ENCODE data around the gene ZNF441.

Gene ZNF441

GRCh38 chr19:11780431-11781020, 13.7 kb downstream of the ZNF441 start:
- Histone ChIP-seq H3K4me3 (ENCODE audit: low read depth, low read length) (no peak overlapping the region), H3K27ac (ENCODE audit: extremely low read depth, low read depth, low read length) (no peak overlapping the region), H3K36me3 (ENCODE audit: control insufficient read depth in 2 of 2, insufficient read depth in 1 of 2, low read length in 2 of 2) (peaks cover 0 to 44% of the 10 kb centered on the region in 2 experiments; a peak in 1 of 3 replicates), H3K9me3 (ENCODE audit: control insufficient read depth, insufficient read depth, low read depth, low read length) (no peaks in the 10 kb centered on the region), H3K4me1 (ENCODE audit: control insufficient read depth, insufficient read depth, low read length) (no peaks in the 10 kb centered on the region)
- POLR2A ChIA-PET, result no interaction called here
- CTCF ChIA-PET, result no interaction called here
- no peak for TF ChIP-seq GLI4 (tag by site-specific recombination; IDR thresholded peaks at IDR 0.05)
- no peak for TF ChIP-seq REPIN1 (tag by site-specific recombination; IDR thresholded peaks at IDR 0.05; ENCODE audit: low read depth)
- no peak for TF ChIP-seq ZNF18 (tag by site-specific recombination; IDR thresholded peaks at IDR 0.05)
- no peak for TF ChIP-seq ZNF274 (IDR thresholded peaks at IDR 0.05; ENCODE audit: low read length)
- TF ChIP-seq ZNF274 (tag by site-specific recombination; IDR thresholded peaks at IDR 0.05; ENCODE audit: borderline replicate concordance), result peak; percentile 89; the same call in 1 of the 2 replicates

- TF ChIP-seq ZNF302 (tag by site-specific recombination; IDR thresholded peaks at IDR 0.05; ENCODE audit: low read depth) (no peak), SETDB1 (IDR thresholded peaks at IDR 0.05; ENCODE audit: insufficient read length, low read length) (peak; percentile 98), ZNF626 (tag by site-specific recombination; IDR thresholded peaks at IDR 0.05) (0 out of 2 replicates have a peak, but pooled peaks have one; percentile 8), KLF8 (tag by site-specific recombination; IDR thresholded peaks at IDR 0.05) (no peak), ZNF274 (IDR thresholded peaks at IDR 0.05; ENCODE audit: low read length) (no peak), ZNF274 (tag by site-specific recombination; IDR thresholded peaks at IDR 0.05; ENCODE audit: borderline replicate concordance) (peak; percentile 84)
- TF ChIP-seq, protein P1, sequence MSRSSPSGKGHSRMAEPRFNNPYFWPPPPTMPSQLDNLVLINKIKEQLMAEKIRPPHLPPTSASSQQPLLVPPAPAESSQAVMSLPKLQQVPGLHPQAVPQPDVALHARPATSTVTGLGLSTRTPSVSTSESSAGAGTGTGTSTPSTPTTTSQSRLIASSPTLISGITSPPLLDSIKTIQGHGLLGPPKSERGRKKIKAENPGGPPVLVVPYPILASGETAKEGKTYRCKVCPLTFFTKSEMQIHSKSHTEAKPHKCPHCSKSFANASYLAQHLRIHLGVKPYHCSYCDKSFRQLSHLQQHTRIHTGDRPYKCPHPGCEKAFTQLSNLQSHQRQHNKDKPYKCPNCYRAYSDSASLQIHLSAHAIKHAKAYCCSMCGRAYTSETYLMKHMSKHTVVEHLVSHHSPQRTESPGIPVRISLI (tag by site-specific recombination; IDR thresholded peaks at IDR 0.05), result no peak
- H3K4me3 ChIP-seq (ENCODE audit: low read depth, low read length), result no peak overlapping the region
- H3K9me3 ChIP-seq (ENCODE audit: control insufficient read depth, insufficient read depth, low read depth, low read length), result no peaks in the 10 kb centered on the region
- H3K27ac ChIP-seq (ENCODE audit: extremely low read depth, low read depth, low read length), result no peak overlapping the region
- ChIA-PET CTCF (interaction anchor here (1.2 kb wide), 1 partner anchor 15 kb away, joined by 3 read pairs; no protein-coding TSS in a partner anchor), POLR2A (no interaction called here)
- H3K36me3 ChIP-seq (ENCODE audit: control insufficient read depth in 2 of 2, insufficient read depth in 1 of 2, low read length in 2 of 2), result peaks cover 0 to 44% of the 10 kb centered on the region in 2 experiments; a peak in 1 of 3 replicates
- no peaks in the 10 kb centered on the region for H3K4me1 ChIP-seq (ENCODE audit: control insufficient read depth, insufficient read depth, low read length)
Measured at GRCh38 chr19:11781295-11782057, 14.7 kb downstream of the ZNF441 start.

DNA sequence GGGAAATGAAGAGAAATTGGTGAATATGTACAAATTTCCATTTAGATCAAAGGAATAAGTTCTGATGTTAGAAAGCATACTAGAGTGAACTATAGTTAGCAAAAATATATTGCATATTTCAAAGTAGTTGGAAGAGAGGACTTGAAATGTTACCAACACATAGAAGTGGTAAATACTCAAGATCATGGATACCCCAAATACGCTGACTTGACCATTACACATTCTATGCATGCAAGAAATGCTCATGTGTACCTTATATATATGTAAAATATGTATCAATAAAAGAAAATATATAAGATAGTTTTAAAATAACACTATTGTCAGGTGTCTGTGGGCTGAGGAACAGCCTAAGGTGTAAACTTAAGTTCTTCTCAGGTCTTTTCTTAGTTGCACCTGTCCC, 17.0 kb downstream of the ZNF441 start:
- CTCF ChIA-PET, result no interaction called here

More for the DNA sequence above, 17.0 kb downstream of the ZNF441 start:
- POLR2A ChIA-PET, result no interaction called here
- TF ChIP-seq TSHZ1 (tag by site-specific recombination; IDR thresholded peaks at IDR 0.05; ENCODE audit: borderline replicate concordance) (no peak), ZNF785 (tag by site-specific recombination; IDR thresholded peaks at IDR 0.05) (no peak), GFI1B (tag by site-specific recombination; IDR thresholded peaks at IDR 0.05) (no peak), ZNF133 (tag by site-specific recombination; IDR thresholded peaks at IDR 0.05) (no peak), ZSCAN16 (tag by site-specific recombination; IDR thresholded peaks at IDR 0.05) (no peak), ZNF449 (tag by site-specific recombination; IDR thresholded peaks at IDR 0.05) (no peak), ZNF621 (tag by site-specific recombination; IDR thresholded peaks at IDR 0.05) (no peak), ZNF558 (tag by site-specific recombination; IDR thresholded peaks at IDR 0.05) (no peak), ZNF529 (tag by site-specific recombination; IDR thresholded peaks at IDR 0.05; ENCODE audit: insufficient replicate concordance) (no peak), ZNF16 (tag by site-specific recombination; IDR thresholded peaks at IDR 0.05; ENCODE audit: low read depth) (no peak), ZFP3 (tag by site-specific recombination; IDR thresholded peaks at IDR 0.05; ENCODE audit: low read depth) (no peak), ZNF140 (tag by site-specific recombination; IDR thresholded peaks at IDR 0.05) (no peak), ZSCAN30 (tag by site-specific recombination; IDR thresholded peaks at IDR 0.05) (no peak)
- Histone ChIP-seq H3K9me3 (ENCODE audit: control insufficient read depth, insufficient read depth, low read depth, low read length) (no peaks in the 10 kb centered on the region), H3K36me3 (ENCODE audit: control insufficient read depth in 2 of 2, insufficient read depth in 1 of 2, low read length in 2 of 2) (peaks cover 0 to 28% of the 10 kb centered on the region in 2 experiments; a peak in 1 of 3 replicates), H3K4me3 (ENCODE audit: low read depth, low read length) (no peak overlapping the region), H3K27ac (ENCODE audit: extremely low read depth, low read depth, low read length) (no peak overlapping the region), H3K4me1 (ENCODE audit: control insufficient read depth, insufficient read depth, low read length) (no peaks in the 10 kb centered on the region)

All from HEK293 (cell line).